ENCODE data around the gene C1QL1.

Gene C1QL1

DNA sequence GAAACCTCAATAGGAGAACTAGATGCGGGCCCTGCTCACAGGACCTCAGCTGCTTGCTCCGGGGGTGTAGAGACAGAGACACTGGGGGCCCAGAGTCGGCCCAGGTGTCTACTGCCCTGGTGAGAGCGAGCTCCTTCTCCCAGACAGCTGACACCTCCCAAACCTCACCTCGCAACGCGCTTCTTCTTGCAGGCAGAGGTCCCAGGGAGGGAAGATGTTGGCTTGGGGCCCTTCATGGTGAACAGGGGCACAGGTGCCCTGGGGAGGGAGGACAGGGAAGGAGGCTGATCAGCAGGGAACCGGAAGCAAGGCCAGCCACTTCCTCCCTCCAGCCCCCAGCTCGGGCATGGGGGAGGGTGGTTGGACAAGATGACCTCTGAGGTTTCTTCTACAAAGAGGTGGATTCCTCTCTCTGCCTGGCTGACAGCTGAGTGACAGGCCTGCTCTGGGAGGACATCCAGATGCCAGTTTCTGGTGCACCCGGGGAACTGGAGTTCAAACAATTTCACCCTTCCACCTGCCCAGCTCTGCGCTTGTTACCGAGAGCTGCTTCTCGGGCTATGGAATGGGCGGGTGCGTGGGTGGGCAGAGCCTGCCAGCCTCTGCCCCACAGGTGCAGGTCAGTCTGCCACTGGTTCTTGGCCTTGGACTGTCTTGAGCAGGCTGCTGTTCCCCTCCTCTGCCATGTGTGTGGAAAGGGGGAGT, 41.1 kb downstream of the C1QL1 start:
- TF ChIP-seq, protein P1, sequence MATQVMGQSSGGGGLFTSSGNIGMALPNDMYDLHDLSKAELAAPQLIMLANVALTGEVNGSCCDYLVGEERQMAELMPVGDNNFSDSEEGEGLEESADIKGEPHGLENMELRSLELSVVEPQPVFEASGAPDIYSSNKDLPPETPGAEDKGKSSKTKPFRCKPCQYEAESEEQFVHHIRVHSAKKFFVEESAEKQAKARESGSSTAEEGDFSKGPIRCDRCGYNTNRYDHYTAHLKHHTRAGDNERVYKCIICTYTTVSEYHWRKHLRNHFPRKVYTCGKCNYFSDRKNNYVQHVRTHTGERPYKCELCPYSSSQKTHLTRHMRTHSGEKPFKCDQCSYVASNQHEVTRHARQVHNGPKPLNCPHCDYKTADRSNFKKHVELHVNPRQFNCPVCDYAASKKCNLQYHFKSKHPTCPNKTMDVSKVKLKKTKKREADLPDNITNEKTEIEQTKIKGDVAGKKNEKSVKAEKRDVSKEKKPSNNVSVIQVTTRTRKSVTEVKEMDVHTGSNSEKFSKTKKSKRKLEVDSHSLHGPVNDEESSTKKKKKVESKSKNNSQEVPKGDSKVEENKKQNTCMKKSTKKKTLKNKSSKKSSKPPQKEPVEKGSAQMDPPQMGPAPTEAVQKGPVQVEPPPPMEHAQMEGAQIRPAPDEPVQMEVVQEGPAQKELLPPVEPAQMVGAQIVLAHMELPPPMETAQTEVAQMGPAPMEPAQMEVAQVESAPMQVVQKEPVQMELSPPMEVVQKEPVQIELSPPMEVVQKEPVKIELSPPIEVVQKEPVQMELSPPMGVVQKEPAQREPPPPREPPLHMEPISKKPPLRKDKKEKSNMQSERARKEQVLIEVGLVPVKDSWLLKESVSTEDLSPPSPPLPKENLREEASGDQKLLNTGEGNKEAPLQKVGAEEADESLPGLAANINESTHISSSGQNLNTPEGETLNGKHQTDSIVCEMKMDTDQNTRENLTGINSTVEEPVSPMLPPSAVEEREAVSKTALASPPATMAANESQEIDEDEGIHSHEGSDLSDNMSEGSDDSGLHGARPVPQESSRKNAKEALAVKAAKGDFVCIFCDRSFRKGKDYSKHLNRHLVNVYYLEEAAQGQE (IDR thresholded peaks at IDR 0.05; ENCODE audit: insufficient read depth in 1 of 2, low read depth in 2 of 2, low read length in 2 of 2), result no peak
- no peak for TF ChIP-seq FOXP2 (optimal IDR thresholded peaks at IDR 0.05; ENCODE audit: borderline replicate concordance, extremely low read depth, extremely low read length, insufficient read depth)
- no peak for TF ChIP-seq TAF1 (IDR thresholded peaks at IDR 0.05; ENCODE audit: borderline replicate concordance, insufficient read depth, low read length)
- no peak for TF ChIP-seq SIN3A (IDR thresholded peaks at IDR 0.05; ENCODE audit: borderline replicate concordance, insufficient read depth, low read length)
- no peak for TF ChIP-seq POLR2AphosphoS5 (IDR thresholded peaks at IDR 0.05; ENCODE audit: low read depth, low read length)

DNA sequence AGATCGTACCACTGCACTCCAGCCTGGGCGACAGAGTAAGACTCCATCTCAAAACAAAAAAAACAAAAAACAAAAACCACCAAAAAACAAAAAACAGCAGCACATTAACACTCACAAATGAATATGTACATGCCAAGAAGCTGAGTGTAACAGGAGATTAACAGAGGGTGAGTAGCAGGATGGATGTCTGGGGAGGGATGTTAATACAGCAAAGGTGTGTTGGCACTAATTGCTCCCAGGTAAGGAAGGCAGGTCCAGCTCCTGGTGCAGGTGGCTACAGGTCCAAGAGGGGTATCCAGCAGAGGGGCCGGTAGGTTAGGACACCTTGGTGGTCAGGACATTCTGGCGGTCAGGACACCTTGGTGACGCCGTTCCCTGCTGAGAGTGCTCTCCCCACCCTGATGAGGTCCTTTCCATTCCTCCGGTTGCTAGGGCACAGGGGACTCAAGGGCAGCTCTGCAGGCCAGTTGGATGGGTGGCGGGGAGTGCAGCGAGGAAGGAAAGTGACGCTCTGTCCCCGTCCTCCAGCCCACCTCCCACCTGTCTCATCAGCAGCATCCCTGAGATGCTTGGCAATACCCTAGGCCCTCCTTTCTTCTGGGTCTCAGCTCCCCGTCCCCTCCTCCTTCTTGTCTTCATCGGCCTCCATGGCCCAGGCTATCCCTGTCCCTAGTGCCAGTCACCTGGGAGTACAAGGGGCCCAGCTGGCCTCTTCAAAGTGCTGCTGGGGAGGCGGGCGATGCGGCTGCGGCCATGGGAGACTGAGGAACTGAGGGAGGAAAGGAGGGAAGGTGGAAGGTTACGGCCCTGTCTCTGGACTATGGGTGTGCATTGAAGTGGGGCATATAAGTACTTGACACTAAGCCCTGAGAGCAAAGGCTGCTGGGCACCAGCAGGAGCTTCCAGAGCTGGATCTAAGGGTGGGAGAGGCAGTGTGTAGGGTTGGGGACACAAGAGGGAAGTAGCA, 42.1 kb downstream of the C1QL1 start:
- TF ChIP-seq TAF1 (IDR thresholded peaks at IDR 0.05; ENCODE audit: borderline replicate concordance, insufficient read depth, low read length), result no peak
- TF ChIP-seq SIN3A (IDR thresholded peaks at IDR 0.05; ENCODE audit: borderline replicate concordance, insufficient read depth, low read length), result no peak
- no peak for TF ChIP-seq FOXP2 (optimal IDR thresholded peaks at IDR 0.05; ENCODE audit: borderline replicate concordance, extremely low read depth, extremely low read length, insufficient read depth)
- no peak; the same call in 1 of the 2 replicates for TF ChIP-seq POLR2AphosphoS5 (IDR thresholded peaks at IDR 0.05; ENCODE audit: low read depth, low read length)
- TF ChIP-seq, protein P1 (IDR thresholded peaks at IDR 0.05; ENCODE audit: insufficient read depth in 1 of 2, low read depth in 2 of 2, low read length in 2 of 2), result no peak

DNA sequence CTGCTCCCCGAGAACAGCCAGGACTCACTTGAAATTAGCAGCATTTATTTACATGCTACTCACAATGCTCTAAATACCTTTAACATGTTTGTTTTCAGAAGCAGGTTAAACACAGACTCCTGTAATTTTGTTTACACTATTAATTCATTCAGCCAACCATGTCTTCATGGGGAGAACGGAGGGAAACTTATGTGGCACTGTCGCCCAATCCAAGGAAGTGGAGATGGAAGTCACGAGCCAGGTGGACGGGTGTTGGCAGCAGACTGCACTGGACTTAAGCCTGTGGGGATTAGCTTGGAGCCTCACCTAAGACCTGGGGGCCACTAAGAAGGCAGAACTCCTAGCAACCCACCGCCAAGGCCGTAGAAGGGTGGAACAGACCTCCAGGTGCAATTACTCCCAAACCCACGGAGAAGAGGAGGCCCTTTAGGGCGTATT, 44.0 kb downstream of the C1QL1 start:
- TF ChIP-seq, protein P1 (IDR thresholded peaks at IDR 0.05; ENCODE audit: insufficient read depth in 1 of 2, low read depth in 2 of 2, low read length in 2 of 2), result no peak
- TF ChIP-seq SIN3A (IDR thresholded peaks at IDR 0.05; ENCODE audit: borderline replicate concordance, insufficient read depth, low read length), result no peak
- TF ChIP-seq TAF1 (IDR thresholded peaks at IDR 0.05; ENCODE audit: borderline replicate concordance, insufficient read depth, low read length), result no peak
- TF ChIP-seq POLR2AphosphoS5 (IDR thresholded peaks at IDR 0.05; ENCODE audit: low read depth, low read length), result no peak; the same call in 1 of the 2 replicates
- no peak for TF ChIP-seq FOXP2 (optimal IDR thresholded peaks at IDR 0.05; ENCODE audit: borderline replicate concordance, extremely low read depth, extremely low read length, insufficient read depth)

DNA sequence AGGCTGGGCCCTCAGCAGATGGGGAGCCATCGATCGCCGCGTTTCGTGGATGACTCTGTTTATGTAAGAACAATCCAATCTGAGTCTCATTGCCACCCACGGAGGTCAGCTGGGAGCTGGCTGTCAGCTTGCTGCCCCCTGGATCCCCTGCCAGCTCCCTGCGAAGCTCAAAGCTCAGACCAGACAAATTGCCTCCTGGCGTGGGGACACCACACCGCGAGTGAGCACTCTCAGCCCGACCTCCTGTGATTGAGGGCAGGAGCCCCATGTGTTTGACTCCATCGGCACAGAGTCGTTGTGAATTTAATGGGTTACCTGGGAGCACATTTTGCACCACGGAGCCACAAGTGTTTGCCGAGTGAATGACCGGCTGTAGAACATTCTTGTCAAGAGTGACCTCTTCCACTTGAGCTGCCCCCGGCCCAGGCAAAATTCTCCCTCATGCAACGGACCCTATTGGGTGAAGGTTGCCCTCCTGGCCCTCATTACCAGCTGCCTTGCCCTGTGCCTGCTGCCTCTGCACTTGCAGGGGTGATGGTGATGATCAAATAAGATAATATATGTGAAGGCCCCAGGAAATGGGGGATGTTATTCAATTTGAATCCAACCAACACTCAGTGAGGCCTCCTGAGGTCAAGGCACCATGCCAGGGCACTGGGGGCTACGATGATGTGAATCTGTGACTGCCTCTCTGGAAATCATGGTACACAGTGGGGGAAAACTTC, 45.2 kb downstream of the C1QL1 start:
- TF ChIP-seq POLR2AphosphoS5 (IDR thresholded peaks at IDR 0.05; ENCODE audit: low read depth, low read length) (no peak), TAF1 (IDR thresholded peaks at IDR 0.05; ENCODE audit: borderline replicate concordance, insufficient read depth, low read length) (no peak), SIN3A (IDR thresholded peaks at IDR 0.05; ENCODE audit: borderline replicate concordance, insufficient read depth, low read length) (no peak), FOXP2 (optimal IDR thresholded peaks at IDR 0.05; ENCODE audit: borderline replicate concordance, extremely low read depth, extremely low read length, insufficient read depth) (no peak)
- TF ChIP-seq, protein P1 (IDR thresholded peaks at IDR 0.05; ENCODE audit: insufficient read depth in 1 of 2, low read depth in 2 of 2, low read length in 2 of 2), result no peak

Data from PFSK-1 (cell line).